22Rv1 (cell line): ENCODE measurements around the gene BCAN.

Experiments used
- H3K27ac ChIP-seq: fragments of 450-650 bp; 2 replicates; pipeline ENCODE4 v1.5.1; 2017
- ZFX ChIP-seq: fragments of 450-650 bp; IDR thresholded peaks from 2 replicates; pipeline ENCODE4 v1.6.1; 2017; ENCODE audit warnings: antibody characterized with exemption, borderline replicate concordance
- TF ChIP-seq, protein P1 (sequence below): fragments of 450-650 bp; IDR thresholded peaks from 2 replicates; pipeline ENCODE4 v1.5.1; 2017; ENCODE audit warnings: mild to moderate bottlenecking

Gene BCAN

DNA sequence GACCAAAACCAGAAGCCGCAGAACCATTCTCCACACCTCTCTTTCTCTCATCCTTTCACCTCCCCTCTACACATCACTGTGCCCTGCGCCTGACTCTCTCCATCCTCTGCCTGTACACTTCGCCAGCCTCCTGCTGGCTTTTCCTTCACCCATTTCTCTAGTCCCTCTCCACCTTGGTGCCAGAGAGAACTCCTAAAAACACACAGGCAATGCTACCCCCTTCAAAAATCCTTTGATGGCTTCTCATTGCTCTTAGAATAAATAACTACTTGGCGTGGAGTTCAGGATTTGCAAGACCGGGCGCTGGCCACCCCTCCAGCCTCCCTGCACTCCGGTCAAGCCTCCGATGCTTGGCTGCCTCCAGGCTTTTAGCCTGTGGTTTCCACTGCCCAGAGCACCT, 54.8 kb downstream of the BCAN start:
- no peak overlapping the region for H3K27ac ChIP-seq
- no peak for TF ChIP-seq ZFX
- TF ChIP-seq, protein P1, sequence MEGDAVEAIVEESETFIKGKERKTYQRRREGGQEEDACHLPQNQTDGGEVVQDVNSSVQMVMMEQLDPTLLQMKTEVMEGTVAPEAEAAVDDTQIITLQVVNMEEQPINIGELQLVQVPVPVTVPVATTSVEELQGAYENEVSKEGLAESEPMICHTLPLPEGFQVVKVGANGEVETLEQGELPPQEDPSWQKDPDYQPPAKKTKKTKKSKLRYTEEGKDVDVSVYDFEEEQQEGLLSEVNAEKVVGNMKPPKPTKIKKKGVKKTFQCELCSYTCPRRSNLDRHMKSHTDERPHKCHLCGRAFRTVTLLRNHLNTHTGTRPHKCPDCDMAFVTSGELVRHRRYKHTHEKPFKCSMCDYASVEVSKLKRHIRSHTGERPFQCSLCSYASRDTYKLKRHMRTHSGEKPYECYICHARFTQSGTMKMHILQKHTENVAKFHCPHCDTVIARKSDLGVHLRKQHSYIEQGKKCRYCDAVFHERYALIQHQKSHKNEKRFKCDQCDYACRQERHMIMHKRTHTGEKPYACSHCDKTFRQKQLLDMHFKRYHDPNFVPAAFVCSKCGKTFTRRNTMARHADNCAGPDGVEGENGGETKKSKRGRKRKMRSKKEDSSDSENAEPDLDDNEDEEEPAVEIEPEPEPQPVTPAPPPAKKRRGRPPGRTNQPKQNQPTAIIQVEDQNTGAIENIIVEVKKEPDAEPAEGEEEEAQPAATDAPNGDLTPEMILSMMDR: no peak

DNA sequence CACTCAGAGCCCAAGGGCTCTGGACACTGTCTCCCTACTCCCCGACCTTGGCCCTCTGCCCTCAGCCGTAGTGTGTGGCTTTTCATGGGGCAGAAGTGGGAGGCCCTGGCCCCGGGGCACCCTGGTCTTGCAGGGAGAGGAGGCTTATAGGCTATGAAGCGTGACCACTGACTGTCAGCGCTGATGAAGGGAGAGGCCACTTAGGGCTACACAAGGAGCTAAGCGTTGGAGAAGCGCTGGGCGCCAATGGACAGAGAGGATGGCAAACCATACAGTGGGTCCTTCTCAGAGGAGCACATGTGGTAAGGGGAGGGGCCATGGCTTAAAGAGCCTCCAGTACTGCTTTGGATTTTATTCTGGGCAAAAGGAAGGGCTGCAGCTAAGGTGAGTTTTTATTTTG, 55.6 kb downstream of the BCAN start:
- TF ChIP-seq, protein P1: no peak
- no peak for TF ChIP-seq ZFX
- no peak overlapping the region for H3K27ac ChIP-seq

DNA sequence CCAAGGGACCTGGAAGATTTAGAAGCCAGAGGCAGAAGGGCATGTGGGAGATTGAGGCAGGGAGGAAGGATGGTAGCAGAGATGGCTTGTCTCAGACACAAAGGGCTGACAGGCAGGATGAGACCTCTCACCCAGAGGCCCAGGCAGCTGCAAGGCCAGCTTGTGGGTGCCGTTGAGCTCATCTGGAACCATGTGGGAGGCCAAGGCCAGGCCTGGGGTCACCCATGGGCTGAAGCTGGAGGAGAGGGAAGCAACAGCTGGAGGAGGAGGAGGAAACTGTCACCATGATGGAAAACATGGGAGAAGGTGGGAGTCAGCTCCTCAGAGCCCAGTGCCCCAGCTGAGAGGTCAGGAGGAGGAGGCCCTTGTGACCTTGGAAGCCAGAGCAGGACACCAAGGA, 57.1 kb downstream of the BCAN start:
- no peak overlapping the region for H3K27ac ChIP-seq
- TF ChIP-seq, protein P1: no peak

DNA sequence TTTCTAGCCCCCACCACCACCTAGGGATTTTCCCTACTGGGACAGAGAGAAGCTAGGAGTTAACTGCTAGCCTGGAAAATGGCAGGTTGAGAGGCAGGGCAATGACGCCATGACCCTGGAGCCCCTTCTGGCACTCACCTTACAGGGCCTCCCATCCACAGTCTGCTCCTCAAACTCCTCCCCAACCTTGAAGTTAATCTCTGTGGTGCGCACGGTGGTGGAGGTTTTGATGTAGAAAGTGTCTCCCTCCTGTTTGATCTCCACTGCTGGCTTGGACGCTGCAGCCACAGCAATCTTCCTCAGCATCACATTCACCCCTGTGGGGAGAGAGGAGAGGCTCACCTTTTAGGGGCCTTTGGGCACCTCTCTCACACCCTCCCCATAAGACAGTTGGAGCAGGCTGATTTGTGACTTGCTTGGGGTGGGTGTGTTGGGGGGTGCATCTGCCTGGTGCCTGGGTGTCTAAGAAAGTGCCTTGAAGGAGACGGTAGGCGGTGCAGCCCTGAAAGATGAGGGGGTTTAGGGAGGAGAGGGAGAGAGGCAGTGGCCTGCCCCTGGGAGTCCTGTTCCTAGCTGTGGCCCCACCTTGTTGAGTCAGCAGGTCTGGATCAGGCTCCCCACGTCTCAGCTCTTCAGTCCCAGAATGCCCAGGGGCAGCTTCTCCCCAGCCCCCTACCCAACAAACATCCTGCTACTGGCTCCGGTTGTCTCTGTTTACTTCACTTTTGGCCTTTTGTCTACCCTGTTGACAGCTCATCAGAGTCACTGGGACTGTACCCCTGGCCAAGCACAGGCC, 59.0 kb downstream of the BCAN start:
- TF ChIP-seq ZFX: no peak
- TF ChIP-seq, protein P1: no peak
- H3K27ac ChIP-seq: no peak overlapping the region

DNA sequence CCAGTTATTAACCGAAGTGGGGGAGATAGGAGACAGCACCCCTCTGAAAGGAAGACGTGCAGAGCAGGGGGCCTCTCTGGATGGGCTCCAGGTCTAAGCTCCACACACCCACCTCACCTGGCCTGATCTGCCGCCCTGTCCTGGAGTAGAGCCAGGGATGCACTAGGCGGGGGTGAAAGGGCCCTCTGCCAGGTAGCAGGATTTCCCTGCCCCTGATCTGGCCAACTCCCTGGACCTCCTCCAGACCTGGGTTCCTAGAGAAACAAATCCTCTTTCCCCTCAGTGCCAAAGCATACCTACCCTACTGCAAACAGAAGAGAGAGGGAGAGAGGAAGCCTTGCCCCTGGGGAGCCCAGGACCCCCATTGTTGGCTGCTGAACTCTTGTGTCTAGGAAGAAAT, 61.4 kb downstream of the BCAN start:
- TF ChIP-seq, protein P1: no peak
- no peak for TF ChIP-seq ZFX
- no peak overlapping the region for H3K27ac ChIP-seq

DNA sequence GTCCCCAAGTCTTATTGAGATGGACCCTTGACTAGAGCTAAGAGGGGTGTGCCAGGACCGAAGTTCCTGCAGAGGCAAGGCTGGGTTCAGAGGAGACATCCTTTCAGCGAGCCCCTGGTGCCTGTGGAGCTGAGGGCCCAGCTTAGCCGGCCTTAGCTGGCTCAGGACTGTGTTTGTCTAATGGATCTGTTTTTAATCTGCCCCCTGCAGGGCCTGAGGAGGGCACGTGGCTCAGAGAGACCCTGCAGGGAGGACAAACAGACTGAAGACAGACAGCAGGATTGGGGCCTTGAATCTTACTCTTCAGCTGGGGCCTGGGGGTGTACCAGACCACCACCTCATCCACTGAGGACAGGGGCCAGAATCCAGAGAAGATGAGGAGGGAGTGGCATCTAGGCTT, 61.8 kb downstream of the BCAN start:
- no peak overlapping the region for H3K27ac ChIP-seq

DNA sequence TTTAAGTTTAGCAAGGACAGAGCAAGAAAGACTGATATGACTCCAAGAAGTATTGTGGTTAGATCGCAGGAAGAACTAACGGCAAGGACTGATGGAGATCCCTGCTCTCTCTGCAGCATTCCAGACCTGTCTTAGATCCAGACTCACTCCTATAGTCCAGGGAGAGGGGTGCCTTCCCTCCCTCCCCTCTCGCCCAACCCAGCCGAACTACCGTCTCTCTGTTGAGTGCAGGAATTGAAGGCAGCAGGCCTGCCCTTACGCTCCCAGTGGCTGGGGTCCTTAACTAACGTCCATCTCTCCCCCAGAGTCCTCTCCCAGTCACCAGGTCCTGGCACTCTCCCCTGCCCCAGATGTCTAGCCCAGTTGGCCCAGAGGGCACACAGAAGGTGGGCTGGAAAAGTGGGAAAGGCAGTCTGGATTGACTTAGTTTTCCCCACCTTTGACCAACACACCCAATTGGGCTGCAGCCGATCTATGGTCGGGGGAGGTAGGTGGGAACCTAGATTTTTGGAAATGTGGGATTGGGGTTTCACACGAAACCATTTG, 62.3 kb downstream of the BCAN start:
- no peak for TF ChIP-seq ZFX
- TF ChIP-seq, protein P1: no peak
- no peak overlapping the region for H3K27ac ChIP-seq

More for the DNA sequence above, 61.8 kb downstream of the BCAN start:
- TF ChIP-seq, protein P1: no peak
- no peak for TF ChIP-seq ZFX
